Effector memory CD4-positive, alpha-beta T cell (primary cell): ENCODE results near the gene GNAS-AS1.
"Not testable (repeated sequence)": the region's sequence is repeated elsewhere in the genome, so short reads cannot be mapped to it uniquely, and the experiment has no call there.

ENCODE experiments used
- DNase-seq, 3 donors: peaks; one replicate each; pipeline ENCODE4 v3.0.0-alpha.2; 2020
- H3K27ac ChIP-seq: 2 replicates; pipeline ENCODE4 v1.7.0; 2013; ENCODE audit warnings: mild to moderate bottlenecking, low read length, moderate library complexity; ENCODE audit not compliant: insufficient read depth, poor library complexity, severe bottlenecking
- H3K27me3 ChIP-seq: replicated peaks from 2 replicates; pipeline ENCODE4 v1.7.0; 2013; ENCODE audit warnings: mild to moderate bottlenecking, low read length; ENCODE audit not compliant: insufficient read depth, control insufficient read depth, poor library complexity, severe bottlenecking
- H3K36me3 ChIP-seq: 2 replicates; pipeline ENCODE4 v1.7.0; 2013; ENCODE audit warnings: mild to moderate bottlenecking, low read length, moderate library complexity; ENCODE audit not compliant: control insufficient read depth, insufficient read depth
- H3K4me1 ChIP-seq: 2 replicates; pipeline ENCODE4 v1.7.0; 2013; ENCODE audit warnings: low read length, mild to moderate bottlenecking; ENCODE audit not compliant: control insufficient read depth, insufficient read depth, poor library complexity, severe bottlenecking
- H3K4me3 ChIP-seq: 2 replicates; pipeline ENCODE4 v1.7.0; 2013; ENCODE audit warnings: low read length, low read depth, mild to moderate bottlenecking; ENCODE audit not compliant: insufficient read depth, poor library complexity, severe bottlenecking
- H3K9me3 ChIP-seq: 2 replicates; pipeline ENCODE4 v1.7.0; 2013; ENCODE audit warnings: mild to moderate bottlenecking, low read length, moderate library complexity; ENCODE audit not compliant: control insufficient read depth

GNAS-AS1 gene

DNA sequence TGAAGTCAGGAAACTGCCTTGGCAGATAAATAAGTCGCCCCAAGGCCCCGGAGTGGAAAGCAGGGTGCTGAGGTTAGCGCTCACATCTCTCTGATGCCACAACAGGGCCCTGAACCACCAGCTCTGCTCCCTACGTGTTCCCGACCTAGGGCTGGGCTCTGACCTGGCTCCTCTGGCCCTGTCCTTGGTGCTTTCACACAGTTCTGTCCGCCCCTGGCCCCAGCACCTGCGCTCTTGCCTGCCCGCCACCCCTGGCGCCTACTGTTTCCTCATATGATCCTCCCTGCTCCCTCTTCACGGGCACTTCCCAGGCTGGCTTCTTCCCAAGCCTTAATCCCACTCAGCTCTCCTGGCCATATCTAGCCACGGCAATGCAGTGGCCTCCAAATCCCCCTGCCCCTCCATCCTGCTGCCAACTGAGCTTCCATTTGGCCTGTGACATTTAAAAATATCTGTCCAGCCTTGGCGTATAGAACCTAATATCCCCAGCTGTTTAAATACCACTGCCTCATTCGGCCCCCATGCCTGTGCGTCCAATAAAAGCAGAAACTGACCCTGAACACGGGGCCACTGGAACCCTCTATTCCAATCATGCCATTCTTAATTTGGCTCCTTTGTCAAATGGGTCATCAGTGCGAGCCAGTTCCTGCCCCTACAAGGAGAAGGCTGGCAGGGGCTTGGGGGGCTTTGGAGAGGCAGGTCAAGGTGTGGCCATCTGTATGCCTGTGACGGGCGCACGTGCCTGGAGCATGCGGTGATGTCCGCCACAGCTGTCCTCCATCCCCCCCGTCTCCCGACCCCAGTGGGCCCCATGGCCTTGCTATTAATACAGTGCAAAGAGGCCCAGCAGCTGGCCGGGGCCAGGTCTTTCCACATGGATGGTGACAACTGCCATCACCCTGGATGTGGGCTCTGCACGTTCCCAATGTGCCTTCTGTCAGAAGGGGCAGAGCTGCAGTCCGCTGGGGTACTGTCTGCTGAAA lies 27.7 kb downstream of the GNAS-AS1 start:
- Histone ChIP-seq H3K27me3 (no peaks in the 10 kb centered on the region), H3K27ac (no peak overlapping the region), H3K4me1 (no peaks in the 10 kb centered on the region), H3K36me3 (no peaks in the 10 kb centered on the region), H3K9me3 (no peaks in the 10 kb centered on the region), H3K4me3 (no peak overlapping the region)
- DNase-seq = no peak

DNA sequence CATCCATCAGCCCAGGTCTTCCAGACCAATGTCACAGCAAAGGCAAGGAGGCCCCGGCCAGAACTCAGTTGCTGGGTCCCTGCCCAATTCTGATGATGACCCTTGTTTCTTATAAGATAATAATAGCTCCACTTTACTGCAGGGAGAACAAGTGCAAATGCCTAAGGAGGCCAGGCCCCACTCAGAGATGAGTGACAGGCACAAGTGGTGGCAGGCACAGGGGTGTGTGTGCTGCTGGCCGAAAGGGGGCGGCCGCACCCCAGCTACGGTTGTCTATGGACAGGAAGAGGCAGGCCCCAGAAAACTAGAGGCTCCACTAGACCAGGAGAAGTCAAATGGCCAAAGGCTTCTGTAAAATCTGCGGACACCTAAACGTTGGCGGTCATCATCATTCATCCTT lies 28.6 kb downstream of the GNAS-AS1 start:
- Histone ChIP-seq H3K9me3 (no peaks in the 10 kb centered on the region), H3K27ac (no peak overlapping the region), H3K4me3 (no peak overlapping the region), H3K36me3 (no peaks in the 10 kb centered on the region), H3K4me1 (no peaks in the 10 kb centered on the region), H3K27me3 (no peaks in the 10 kb centered on the region)
- no peak for DNase-seq

DNA sequence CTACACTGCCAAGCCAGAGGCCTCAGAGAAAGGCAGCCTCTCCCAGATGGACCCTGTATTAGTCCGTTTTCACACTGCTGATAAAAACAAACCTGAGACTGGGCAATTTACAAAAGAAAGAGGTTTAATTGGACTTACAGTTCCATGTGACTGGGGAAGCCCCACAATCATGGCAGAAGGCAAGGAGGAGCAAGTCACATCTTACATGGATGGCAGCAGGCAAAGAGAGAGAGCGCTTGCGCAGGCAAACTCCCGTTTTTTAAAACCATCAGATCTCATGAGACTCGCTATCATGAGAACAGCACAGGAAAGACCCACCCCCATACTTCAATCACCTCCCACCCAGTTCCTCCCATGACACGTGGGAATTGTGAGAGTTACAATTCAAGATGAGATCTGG lies 30.2 kb downstream of the GNAS-AS1 start:
- H3K9me3 ChIP-seq, H3K4me3 ChIP-seq, H3K27ac ChIP-seq, H3K36me3 ChIP-seq, H3K4me1 ChIP-seq, DNase-seq, H3K27me3 ChIP-seq: not testable (repeated sequence)

DNA sequence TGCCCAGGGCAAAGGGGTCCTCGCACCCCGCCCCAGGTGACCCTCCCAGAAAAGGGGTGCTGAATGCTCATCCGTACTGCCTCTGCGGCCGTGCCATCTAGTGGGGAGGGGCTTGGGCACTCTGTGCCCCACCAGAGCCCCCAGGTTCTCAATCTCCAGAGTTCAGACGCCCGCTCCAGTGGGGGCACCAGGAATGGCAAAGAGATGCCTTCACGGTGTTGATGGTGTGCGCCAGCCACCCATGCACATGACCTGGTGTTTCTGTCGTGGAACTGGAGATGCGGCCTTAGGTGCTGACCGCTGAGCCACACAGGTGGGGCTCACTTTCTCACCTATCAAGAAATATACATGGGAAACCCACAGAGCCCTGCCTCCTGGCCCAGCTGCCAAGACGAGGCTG lies 30.8 kb downstream of the GNAS-AS1 start:
- Histone ChIP-seq H3K36me3 (no peaks in the 10 kb centered on the region), H3K4me1 (no peaks in the 10 kb centered on the region), H3K9me3 (no peaks in the 10 kb centered on the region), H3K27ac (no peak overlapping the region), H3K27me3 (no peaks in the 10 kb centered on the region), H3K4me3 (no peak overlapping the region)
- DNase-seq = no peak

DNA sequence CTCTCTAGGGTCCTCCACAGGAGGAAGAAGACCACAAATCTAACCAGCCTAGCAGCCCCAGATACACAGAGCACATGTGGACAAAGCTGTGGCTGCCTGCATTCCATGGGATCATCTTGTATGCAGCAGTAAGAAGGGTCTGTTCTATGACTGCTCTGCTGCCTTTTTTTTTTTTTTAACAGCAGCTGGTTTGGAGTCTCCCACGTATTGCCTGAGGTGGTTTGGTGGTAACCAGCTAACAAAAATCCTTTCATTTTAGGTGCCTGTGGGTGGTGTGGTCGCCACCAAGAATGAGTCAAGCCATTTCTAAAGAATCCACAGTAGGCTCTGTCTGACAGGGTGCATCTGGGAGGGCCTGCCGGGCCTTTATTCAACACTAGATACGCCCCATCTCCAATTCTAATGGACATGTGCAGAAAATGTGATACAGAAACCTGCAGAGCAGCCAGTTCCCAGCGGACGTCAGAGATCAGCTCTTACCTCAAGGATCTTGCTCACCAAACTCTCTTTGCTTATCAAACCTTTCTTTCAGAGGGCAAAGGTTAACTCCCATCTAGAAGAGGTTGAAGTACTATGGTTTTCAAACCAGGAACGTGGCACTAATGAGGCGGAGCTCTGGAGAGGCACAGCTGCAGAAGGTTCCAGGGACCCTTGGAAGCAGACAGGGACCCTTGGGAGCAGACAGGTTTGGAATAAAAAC lies 32.0 kb downstream of the GNAS-AS1 start:
- DNase-seq = no peak
- Histone ChIP-seq H3K27me3 (no peaks in the 10 kb centered on the region), H3K27ac (no peak overlapping the region)

DNA sequence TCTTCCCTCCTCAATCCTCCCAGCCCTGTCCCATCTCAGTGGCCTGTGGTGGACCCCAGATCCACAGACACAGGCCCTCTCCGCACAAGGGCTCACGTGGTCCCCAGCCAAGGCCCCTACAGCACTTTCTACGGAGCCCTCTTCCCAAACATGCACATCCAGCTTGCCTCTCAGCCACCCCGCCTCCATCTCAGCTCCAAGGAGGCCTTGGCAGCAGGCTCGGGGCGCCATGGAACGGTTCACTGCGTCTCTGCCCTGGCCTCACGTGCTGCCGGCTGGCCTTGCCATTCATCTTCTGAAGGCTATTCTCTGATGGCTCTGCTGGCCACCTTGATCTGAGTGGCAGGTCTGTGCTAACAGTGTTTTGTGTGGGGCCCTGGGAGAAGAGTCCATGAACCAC lies 33.0 kb downstream of the GNAS-AS1 start:
- Histone ChIP-seq H3K4me1 (no peaks in the 10 kb centered on the region), H3K27me3 (no peaks in the 10 kb centered on the region), H3K4me3 (no peak overlapping the region), H3K9me3 (no peaks in the 10 kb centered on the region), H3K27ac (no peak overlapping the region), H3K36me3 (no peaks in the 10 kb centered on the region)
- DNase-seq = no peak

More for the DNA sequence above, 32.0 kb downstream of the GNAS-AS1 start:
- Histone ChIP-seq H3K4me3 (no peak overlapping the region), H3K4me1 (no peaks in the 10 kb centered on the region), H3K9me3 (no peaks in the 10 kb centered on the region), H3K36me3 (no peaks in the 10 kb centered on the region)

DNA sequence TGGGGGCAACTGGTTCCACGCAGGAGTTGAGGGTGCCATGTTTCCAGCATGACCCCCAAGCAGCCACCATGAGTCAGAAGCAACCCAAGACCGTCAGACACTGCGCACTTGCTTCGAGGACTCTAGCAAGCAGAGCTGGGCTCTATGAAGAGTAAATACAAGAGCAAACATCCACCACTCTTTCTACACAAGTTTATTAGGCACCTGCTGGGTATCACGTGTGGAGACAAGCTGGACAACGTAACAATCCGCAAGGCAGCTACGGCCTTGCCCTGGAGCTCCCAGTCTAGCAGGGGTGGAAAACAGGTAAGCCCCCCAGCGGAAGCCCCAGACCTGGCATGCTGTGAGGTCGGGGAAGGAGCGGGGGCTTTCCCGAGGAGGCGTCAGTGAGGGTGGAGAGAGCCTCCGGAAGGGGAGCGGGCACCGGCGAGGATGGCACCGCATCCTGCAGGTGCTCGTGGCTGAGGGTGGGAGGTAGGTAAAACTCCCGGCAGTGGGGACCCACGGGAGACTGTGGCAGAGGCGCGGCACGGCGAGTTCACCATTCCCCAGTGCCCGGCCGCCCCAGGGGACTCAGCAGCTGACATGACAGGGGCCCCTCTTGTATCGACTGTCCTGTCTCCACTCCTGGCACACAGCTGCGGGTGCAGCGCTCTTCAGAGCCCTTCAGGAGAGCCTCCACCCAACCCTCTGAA lies 33.6 kb downstream of the GNAS-AS1 start:
- Histone ChIP-seq H3K4me1 (no peaks in the 10 kb centered on the region), H3K27me3 (no peaks in the 10 kb centered on the region), H3K4me3 (no peak overlapping the region)

DNA sequence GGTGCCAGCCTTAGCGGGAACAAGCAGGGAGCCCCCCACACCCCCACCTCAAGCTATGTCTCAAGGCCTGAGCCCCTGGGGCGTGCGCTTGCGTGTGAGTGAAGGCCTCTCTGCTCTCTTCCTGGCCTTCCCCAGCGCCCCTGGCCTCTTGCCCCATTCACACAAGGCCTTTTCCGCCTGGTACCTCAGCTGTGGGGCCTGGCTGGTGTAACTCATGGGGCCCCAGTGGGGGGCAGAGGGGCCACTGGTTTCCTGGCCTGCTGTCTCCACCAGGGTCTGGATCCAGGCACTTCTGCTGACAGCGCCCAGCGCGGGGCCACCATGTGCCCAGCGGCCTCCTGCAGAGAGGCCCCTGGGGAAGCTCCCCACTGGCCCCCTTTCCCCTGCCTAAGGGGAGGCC lies 34.7 kb downstream of the GNAS-AS1 start:
- DNase-seq = no peak
- no peaks in the 10 kb centered on the region for H3K4me1 ChIP-seq
- H3K4me3 ChIP-seq = no peak overlapping the region
- no peaks in the 10 kb centered on the region for H3K9me3 ChIP-seq
- no peak overlapping the region for H3K27ac ChIP-seq
- no peaks in the 10 kb centered on the region for H3K27me3 ChIP-seq
- no peaks in the 10 kb centered on the region for H3K36me3 ChIP-seq

More for the DNA sequence above, 33.6 kb downstream of the GNAS-AS1 start:
- DNase-seq = no peak
- Histone ChIP-seq H3K27ac (no peak overlapping the region), H3K9me3 (no peaks in the 10 kb centered on the region), H3K36me3 (no peaks in the 10 kb centered on the region)

DNA sequence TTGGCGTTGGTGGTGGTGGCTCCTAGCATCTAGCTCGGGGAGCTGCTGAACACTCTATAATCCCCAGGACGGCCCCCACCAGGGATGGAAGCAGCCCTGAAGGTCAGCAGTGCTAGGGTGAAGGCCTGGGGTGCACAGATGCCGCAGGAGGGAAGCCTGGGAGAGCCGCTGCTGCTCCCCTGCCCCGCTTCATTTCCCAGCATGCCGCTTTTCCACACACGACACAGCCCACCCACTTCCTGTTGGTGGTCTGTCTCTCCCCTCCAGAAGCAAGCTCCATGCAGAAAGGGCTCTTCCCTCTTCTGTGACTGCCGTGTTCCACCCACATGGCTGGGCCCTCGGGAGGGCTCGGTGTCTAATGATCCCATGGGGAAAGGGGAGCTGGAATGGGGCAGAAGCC lies 35.3 kb downstream of the GNAS-AS1 start:
- Histone ChIP-seq H3K36me3 (no peaks in the 10 kb centered on the region), H3K9me3 (no peaks in the 10 kb centered on the region), H3K27ac (no peak overlapping the region), H3K27me3 (no peaks in the 10 kb centered on the region), H3K4me3 (no peak overlapping the region), H3K4me1 (no peaks in the 10 kb centered on the region)
- no peak for DNase-seq
